Measurements from ENCODE around the gene GUK1.

DNA sequence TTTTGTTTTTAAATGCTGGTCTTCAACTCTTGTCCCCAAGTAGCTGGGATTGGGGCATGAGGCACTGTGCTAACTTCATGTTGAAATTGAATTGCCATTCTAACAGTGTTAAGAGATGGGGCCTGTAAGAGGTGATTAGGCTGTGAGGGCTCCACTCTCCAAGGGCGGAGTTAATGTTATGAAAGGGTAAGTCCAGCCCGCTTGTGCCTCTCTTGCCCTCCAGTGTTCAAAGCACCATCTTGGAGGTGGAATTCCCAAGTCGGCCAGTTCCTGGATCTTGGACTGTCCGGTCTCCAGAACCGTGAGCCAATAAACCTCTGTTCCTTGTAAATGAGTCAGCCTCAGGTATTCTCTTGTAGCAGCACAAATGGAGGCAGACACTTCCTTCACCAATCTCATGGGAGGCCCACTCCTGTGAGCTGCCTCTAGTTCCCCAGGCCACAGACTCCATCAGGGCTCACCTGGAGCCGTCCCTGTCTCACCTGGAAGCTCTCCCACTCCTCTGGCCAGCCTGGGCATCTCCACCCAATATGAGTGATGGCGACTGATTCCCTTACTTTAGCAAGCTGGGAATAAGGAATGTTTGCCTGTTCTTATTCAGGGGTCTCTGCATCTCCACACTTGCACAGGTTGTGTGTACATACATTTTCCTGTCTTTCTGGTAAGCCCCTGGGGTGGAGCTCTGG is 41.0 kb downstream of the GUK1 start:
- TF ChIP-seq MAFK (IDR thresholded peaks at IDR 0.05; ENCODE audit: low read depth, low read length) (no peak), TAF1 (IDR thresholded peaks at IDR 0.05; ENCODE audit: low read depth, low read length) (no peak), EZH2 (IDR thresholded peaks at IDR 0.05; ENCODE audit: low read depth, low read length, severe bottlenecking) (no peak), SP1 (IDR thresholded peaks at IDR 0.05; ENCODE audit: low read depth, low read length) (no peak), JUND (IDR thresholded peaks at IDR 0.05; ENCODE audit: low read length) (no peak), SP2 (IDR thresholded peaks at IDR 0.05; ENCODE audit: low read length) (no peak), BCL11A (IDR thresholded peaks at IDR 0.05; ENCODE audit: low read depth in 2 of 2, low read length in 2 of 2) (no peak), POLR2A (IDR thresholded peaks at IDR 0.05; ENCODE audit: control extremely low read depth in 1 of 2, low read depth in 2 of 2, low read length in 2 of 2) (no peak), JUN (IDR thresholded peaks at IDR 0.05; ENCODE audit: low read depth, low read length) (no peak), YY1 (IDR thresholded peaks at IDR 0.05; ENCODE audit: low read depth, low read length) (no peak), GABPA (IDR thresholded peaks at IDR 0.05; ENCODE audit: borderline replicate concordance, insufficient read depth, low read length) (no peak)
- TF ChIP-seq, protein P1, sequence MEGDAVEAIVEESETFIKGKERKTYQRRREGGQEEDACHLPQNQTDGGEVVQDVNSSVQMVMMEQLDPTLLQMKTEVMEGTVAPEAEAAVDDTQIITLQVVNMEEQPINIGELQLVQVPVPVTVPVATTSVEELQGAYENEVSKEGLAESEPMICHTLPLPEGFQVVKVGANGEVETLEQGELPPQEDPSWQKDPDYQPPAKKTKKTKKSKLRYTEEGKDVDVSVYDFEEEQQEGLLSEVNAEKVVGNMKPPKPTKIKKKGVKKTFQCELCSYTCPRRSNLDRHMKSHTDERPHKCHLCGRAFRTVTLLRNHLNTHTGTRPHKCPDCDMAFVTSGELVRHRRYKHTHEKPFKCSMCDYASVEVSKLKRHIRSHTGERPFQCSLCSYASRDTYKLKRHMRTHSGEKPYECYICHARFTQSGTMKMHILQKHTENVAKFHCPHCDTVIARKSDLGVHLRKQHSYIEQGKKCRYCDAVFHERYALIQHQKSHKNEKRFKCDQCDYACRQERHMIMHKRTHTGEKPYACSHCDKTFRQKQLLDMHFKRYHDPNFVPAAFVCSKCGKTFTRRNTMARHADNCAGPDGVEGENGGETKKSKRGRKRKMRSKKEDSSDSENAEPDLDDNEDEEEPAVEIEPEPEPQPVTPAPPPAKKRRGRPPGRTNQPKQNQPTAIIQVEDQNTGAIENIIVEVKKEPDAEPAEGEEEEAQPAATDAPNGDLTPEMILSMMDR (IDR thresholded peaks at IDR 0.05; ENCODE audit: control extremely low read depth in 1 of 3, insufficient read depth in 1 of 3, low read depth in 1 of 3, low read length in 3 of 3): no peak
- TF ChIP-seq, protein P2, sequence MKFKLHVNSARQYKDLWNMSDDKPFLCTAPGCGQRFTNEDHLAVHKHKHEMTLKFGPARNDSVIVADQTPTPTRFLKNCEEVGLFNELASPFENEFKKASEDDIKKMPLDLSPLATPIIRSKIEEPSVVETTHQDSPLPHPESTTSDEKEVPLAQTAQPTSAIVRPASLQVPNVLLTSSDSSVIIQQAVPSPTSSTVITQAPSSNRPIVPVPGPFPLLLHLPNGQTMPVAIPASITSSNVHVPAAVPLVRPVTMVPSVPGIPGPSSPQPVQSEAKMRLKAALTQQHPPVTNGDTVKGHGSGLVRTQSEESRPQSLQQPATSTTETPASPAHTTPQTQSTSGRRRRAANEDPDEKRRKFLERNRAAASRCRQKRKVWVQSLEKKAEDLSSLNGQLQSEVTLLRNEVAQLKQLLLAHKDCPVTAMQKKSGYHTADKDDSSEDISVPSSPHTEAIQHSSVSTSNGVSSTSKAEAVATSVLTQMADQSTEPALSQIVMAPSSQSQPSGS (IDR thresholded peaks at IDR 0.05; ENCODE audit: low read length): no peak
- TF ChIP-seq, protein P3, sequence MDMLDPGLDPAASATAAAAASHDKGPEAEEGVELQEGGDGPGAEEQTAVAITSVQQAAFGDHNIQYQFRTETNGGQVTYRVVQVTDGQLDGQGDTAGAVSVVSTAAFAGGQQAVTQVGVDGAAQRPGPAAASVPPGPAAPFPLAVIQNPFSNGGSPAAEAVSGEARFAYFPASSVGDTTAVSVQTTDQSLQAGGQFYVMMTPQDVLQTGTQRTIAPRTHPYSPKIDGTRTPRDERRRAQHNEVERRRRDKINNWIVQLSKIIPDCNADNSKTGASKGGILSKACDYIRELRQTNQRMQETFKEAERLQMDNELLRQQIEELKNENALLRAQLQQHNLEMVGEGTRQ (IDR thresholded peaks at IDR 0.05; ENCODE audit: low read length): no peak
